H1 (cell line): ENCODE measurements around the gene PCCA.

Experiments
- BACH1 ChIP-seq: IDR thresholded peaks from 2 replicates; pipeline ENCODE4 v1.6.1; 2012; ENCODE audit warnings: low read length, improper control_type of control experiment
- CREB1 ChIP-seq: IDR thresholded peaks from 2 replicates; pipeline ENCODE4 v1.6.1; 2012; ENCODE audit warnings: inconsistent platforms
- KDM5A ChIP-seq: fragments of 200-600 bp; IDR thresholded peaks from 2 replicates; pipeline ENCODE4 v1.7.1; 2012; ENCODE audit warnings: mild to moderate bottlenecking, low read length, inconsistent platforms, mixed read lengths
- POLR2A ChIP-seq, 2 experiments: IDR thresholded peaks; 1 replicate in 1 of 2; 2 replicates in 1 of 2; pipeline ENCODE4 v1.6.1; 2011; ENCODE audit warnings: low read depth in 2 of 2, low read length in 2 of 2, mild to moderate bottlenecking in 2 of 2; ENCODE audit errors: control extremely low read depth in 1 of 2
- POU5F1 ChIP-seq: IDR thresholded peaks from 2 replicates; pipeline ENCODE4 v1.6.1; 2011; ENCODE audit warnings: low read depth, mild to moderate bottlenecking, low read length, moderate library complexity
- SIX5 ChIP-seq: IDR thresholded peaks from 2 replicates; pipeline ENCODE4 v1.6.1; 2011; ENCODE audit warnings: mild to moderate bottlenecking, low read depth, low read length
- YY1 ChIP-seq: IDR thresholded peaks from 2 replicates; pipeline ENCODE4 v1.6.1; 2011; ENCODE audit warnings: low read depth, mild to moderate bottlenecking, low read length
- TF ChIP-seq, protein P1 (sequence below), 3 experiments: IDR thresholded peaks; 1 replicate in 2 of 3; 2 replicates in 1 of 3; pipeline versions ENCODE4 v1.5.1 to v1.6.1; 2011; ENCODE audit warnings: low read length in 3 of 3, mild to moderate bottlenecking in 3 of 3, inconsistent platforms in 2 of 3, low read depth in 1 of 3, moderate library complexity in 1 of 3; ENCODE audit not compliant: insufficient read depth in 1 of 3; ENCODE audit errors: control extremely low read depth in 1 of 3

DNA sequence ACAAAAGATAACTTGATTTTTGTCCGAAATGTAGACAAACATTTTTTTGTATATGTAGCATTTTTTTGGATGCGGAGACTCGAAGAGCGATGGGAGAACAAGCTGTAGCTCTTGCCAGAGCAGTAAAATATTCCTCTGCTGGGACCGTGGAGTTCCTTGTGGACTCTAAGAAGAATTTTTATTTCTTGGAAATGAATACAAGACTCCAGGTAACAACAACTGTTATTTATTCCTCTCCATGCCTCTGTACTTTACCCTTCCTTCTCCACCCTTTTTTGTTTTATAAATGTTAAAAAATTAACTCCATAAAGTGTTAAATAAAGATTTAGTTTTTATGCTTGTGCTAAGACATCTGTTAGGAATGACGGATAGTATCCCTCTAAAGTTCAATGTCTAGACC is 184.2 kb downstream of the PCCA start:
- TF ChIP-seq POLR2A (IDR thresholded peaks at IDR 0.05; ENCODE audit: control extremely low read depth in 1 of 2, low read depth in 2 of 2, low read length in 2 of 2) (no peak), KDM5A (no peak), YY1 (no peak), CREB1 (no peak), POU5F1 (no peak), SIX5 (no peak), BACH1 (no peak)
- TF ChIP-seq, protein P1, sequence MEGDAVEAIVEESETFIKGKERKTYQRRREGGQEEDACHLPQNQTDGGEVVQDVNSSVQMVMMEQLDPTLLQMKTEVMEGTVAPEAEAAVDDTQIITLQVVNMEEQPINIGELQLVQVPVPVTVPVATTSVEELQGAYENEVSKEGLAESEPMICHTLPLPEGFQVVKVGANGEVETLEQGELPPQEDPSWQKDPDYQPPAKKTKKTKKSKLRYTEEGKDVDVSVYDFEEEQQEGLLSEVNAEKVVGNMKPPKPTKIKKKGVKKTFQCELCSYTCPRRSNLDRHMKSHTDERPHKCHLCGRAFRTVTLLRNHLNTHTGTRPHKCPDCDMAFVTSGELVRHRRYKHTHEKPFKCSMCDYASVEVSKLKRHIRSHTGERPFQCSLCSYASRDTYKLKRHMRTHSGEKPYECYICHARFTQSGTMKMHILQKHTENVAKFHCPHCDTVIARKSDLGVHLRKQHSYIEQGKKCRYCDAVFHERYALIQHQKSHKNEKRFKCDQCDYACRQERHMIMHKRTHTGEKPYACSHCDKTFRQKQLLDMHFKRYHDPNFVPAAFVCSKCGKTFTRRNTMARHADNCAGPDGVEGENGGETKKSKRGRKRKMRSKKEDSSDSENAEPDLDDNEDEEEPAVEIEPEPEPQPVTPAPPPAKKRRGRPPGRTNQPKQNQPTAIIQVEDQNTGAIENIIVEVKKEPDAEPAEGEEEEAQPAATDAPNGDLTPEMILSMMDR (IDR thresholded peaks at IDR 0.05; ENCODE audit: control extremely low read depth in 1 of 3, insufficient read depth in 1 of 3, low read depth in 1 of 3, low read length in 3 of 3): no peak
